AG09309 (cell line): ENCODE results near the gene PIMREG.

Experiments used
- DNase-seq: peaks from one replicate; pipeline ENCODE4 v3.0.0-alpha.2; 2010; ENCODE audit warnings: low read depth
- H3K4me3 ChIP-seq: 2 replicates; pipeline ENCODE4 v1.5.1; 2011; ENCODE audit warnings: mild to moderate bottlenecking, low read depth, low read length, moderate library complexity; ENCODE audit not compliant: control insufficient read depth
- CTCF ChIP-seq: IDR thresholded peaks from 2 replicates; pipeline ENCODE4 v1.5.1; 2011; ENCODE audit warnings: mild to moderate bottlenecking, low read depth, low read length, inconsistent platforms; ENCODE audit not compliant: insufficient read depth, control insufficient read depth; ENCODE audit errors: missing control alignments

Gene PIMREG

GRCh38 chr17:6492892-6493674 lies 48.8 kb downstream of the PIMREG start:
- DNase-seq: no peak
- no peak for TF ChIP-seq CTCF
- H3K4me3 ChIP-seq: no peak overlapping the region

- DNase-seq: no peak
- no peak overlapping the region for H3K4me3 ChIP-seq
- TF ChIP-seq CTCF: no peak
These were observed 50.1 kb downstream of the PIMREG start for GRCh38 chr17:6494239-6494941.

- no peak for DNase-seq
- TF ChIP-seq CTCF: no peak
- no peak overlapping the region for H3K4me3 ChIP-seq
These were observed 51.3 kb downstream of the PIMREG start for GRCh38 chr17:6495450-6496115.

GRCh38 chr17:6496116-6496481 lies 51.8 kb downstream of the PIMREG start:
- no peak for DNase-seq
- TF ChIP-seq CTCF: no peak
- no peak overlapping the region for H3K4me3 ChIP-seq

GRCh38 chr17:6496640-6497441 lies 52.6 kb downstream of the PIMREG start:
- TF ChIP-seq CTCF: no peak
- DNase-seq: no peak
- H3K4me3 ChIP-seq: no peak overlapping the region
